IPS-NIHi7 (cell line): Measurements from ENCODE around the gene RBFOX2.
"Not testable (repeated sequence)": the region's sequence is repeated elsewhere in the genome, so short reads cannot be mapped to it uniquely, and the experiment has no call there.

ENCODE experiments used
- DNase-seq: peaks from one replicate; pipeline ENCODE4 v3.0.0; 2012; ENCODE audit warnings: mixed read lengths; ENCODE audit errors: extremely low spot score

RBFOX2 gene, protein sequence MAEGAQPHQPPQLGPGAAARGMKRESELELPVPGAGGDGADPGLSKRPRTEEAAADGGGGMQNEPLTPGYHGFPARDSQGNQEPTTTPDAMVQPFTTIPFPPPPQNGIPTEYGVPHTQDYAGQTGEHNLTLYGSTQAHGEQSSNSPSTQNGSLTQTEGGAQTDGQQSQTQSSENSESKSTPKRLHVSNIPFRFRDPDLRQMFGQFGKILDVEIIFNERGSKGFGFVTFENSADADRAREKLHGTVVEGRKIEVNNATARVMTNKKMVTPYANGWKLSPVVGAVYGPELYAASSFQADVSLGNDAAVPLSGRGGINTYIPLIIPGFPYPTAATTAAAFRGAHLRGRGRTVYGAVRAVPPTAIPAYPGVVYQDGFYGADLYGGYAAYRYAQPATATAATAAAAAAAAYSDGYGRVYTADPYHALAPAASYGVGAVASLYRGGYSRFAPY

GRCh38 chr22:36028646-36029405 is at the start of gene RBFOX2:
RBFOX2 (minus strand) TSS chr22:36028824; CDS start chr22:36028425, 399 bp downstream.
- peak; percentile 100 for DNase-seq

- DNase-seq: no peak
Observed at GRCh38 chr22:36077271-36077670, 48.6 kb upstream of the RBFOX2 start.

- DNase-seq: no peak
Observed at GRCh38 chr22:36075724-36076123, 47.1 kb upstream of the RBFOX2 start.

GRCh38 chr22:36075230-36075629 is 46.6 kb upstream of the RBFOX2 start:
- no peak for DNase-seq

DNA sequence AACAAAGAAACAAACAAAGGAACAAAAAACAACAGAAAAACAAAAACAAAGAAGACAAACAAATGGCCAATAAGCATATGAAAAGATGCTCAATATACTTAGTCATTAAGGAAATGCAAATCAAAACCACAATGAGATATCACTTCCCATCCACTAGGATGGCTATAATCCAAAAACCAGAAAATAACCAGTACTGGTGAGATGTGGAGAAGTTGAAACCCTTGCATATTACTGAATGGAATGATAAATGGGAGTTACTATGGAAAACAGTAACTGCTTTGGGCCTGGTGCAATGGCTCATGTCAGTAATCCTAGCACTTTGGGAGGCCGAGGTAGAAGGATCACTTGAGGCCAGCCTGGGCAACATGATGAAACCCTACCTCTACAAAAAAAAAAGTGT is 44.9 kb upstream of the RBFOX2 start:
- no peak for DNase-seq

- not testable (repeated sequence) for DNase-seq
Observed at GRCh38 chr22:36070645-36071044, 42.0 kb upstream of the RBFOX2 start.

DNA sequence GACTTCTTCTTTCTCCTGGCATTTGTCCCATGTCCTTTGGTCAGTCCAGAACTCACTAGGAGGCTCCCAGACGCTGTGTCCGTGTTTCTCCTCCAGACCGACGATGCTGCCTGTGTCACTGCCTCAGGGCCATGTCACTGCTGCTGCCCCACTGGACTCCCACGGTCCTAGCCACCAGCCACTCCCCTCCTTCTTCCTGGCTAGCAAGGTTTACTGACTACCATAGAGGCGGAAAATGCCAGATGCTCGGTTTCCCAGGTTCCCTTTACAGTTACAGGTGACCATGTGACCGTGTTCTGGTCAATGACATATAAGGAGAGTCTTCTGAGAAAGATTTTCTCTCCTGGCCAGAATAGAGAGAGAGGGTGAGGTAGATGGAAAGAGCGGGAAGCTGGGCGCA is 40.7 kb upstream of the RBFOX2 start:
- DNase-seq: no peak

DNA sequence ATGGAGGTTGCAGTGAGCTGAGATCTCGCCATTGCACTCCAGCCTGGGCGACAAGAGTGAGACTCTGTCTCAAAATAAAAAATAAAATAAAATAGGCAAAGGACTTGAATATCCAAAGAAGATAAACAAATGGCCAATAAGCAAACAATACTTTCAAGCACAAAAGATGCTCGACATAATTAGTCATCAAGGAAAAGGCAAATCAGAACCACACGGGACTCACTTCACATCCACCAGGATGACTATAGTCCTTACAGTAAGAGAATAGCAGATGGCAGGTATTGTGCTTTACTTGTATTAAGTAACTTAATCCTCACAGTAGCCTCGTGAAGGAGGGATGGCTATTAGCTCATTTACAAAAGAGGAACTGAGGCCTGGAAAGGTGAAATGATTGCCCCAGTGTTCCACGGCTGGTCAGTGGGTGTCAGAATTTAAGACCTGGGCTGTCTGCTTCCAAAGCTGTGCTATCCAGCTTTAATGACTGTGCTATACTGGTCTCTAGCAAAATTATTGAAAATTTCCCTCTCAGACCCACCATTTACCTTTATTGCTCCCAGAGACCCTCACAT is 40.2 kb upstream of the RBFOX2 start:
- no peak for DNase-seq

DNA sequence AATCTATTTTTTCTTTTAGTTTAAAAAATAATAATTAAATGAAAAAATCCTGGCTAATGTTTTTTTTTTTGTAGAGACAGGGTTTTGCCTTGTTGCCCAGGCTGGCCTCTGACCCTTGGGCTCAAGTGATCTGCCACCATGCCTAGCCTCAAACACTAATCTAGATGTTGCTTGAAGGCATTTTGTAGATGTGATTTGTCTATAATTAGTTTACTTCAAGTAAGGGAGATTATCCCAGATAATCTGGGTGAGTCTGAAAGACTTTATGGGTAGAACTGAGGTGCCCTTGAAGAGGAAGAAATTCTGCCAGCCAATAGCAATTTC is 38.6 kb upstream of the RBFOX2 start:
- no peak for DNase-seq

DNA sequence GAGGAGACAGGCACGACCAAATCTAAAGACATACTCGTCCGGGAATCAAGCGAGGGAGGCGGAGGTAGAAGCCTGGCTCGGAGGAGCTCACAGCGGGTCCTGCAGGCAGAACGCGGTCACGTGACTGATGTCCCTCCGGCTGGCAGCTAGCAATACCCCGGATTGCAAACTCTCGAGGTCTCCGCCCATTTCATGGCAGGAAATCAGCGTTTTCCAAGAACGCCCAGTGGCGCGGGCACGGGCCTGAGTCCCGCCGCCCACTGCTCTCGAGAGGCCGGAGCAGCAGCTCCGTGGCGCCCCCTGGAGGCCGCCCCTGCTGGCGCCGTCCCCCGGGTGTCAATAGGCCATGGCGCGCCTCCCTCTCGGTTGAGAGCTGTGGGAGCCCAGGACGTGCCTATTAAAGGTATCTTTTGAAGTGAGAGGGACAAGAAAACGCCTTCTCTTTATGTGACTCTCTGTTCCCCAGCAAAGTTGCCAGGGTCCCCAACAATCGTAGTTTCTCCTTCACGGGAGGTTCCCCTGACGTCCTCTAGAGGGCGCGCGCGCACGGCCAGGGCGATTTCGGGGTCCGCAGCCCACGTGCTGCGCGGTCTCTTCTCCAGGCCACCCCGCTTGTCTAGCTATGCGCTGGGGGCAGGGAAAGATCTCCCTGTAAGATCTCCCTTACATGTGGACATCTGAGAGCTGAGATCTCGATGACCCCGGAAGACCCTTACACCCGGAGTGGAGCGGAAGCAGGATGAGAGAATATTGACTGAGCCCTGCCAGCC is 37.3 kb upstream of the RBFOX2 start:
- peak; percentile 96 for DNase-seq

DNA sequence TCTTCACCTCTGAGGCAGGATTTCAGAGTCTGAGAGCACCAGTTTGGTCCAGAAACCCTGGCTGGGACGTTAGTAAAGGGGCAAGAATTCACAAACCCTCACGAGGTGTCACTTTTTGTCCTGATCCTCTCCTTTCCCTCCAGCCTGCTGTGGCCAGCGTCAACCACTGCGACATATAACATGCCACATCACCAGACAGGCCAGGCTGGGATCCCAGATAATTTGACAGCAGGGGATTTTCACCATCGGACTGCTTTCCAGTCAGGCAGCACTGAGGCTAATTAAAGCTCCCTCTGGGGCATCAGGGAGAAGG is 36.8 kb upstream of the RBFOX2 start:
- DNase-seq: no peak

- no peak for DNase-seq
Observed at GRCh38 chr22:36064358-36064757, 35.7 kb upstream of the RBFOX2 start.

GRCh38 chr22:36056980-36057379 is 28.4 kb upstream of the RBFOX2 start:
- no peak for DNase-seq

GRCh38 chr22:36055376-36056295 is 27.0 kb upstream of the RBFOX2 start:
- DNase-seq: no peak

GRCh38 chr22:36054446-36054845 is 25.8 kb upstream of the RBFOX2 start:
- DNase-seq: not testable (repeated sequence)

GRCh38 chr22:36053242-36054147 is 24.9 kb upstream of the RBFOX2 start:
- DNase-seq: no peak

DNA sequence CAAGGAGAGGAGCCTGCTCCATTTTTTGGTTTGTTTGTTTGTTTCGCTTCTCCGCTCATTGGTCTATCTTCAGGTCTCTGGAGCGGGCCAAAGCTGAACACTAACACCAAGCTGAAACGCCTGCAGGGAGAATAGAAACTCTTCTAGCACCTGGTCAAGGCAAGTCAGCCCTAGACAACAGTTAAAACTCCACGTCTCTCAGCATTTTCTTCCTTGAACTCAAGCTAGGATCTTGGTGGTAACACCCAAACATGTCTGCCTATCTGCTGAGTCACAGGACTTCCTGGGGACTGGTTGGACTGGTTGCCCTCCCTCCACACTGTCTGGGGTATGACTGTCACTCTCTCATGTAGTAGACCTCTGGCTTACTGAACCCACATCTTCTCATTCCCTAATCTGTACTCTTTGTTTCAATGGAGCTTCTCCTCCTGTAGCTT is 23.9 kb upstream of the RBFOX2 start:
- DNase-seq: peak; percentile 41

DNA sequence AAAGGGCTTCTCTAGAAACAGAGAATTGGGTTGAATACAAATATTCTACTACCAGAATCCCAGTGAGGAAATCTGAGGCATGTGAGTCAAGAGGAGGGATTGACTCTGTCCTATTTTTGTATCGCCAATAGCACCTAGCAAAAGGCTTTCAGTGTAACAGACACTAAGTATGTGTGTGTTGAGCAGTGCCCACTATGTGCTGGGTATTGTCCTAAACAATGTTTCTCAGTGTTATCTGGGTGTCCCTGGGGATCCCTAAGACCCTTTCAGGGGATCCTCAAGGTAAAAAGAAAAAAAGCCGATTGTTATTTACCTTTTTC is 21.0 kb upstream of the RBFOX2 start:
- no peak for DNase-seq

GRCh38 chr22:36048911-36049677 is 20.5 kb upstream of the RBFOX2 start:
- DNase-seq: no peak
